SK-N-SH treated with all-trans-retinoic acid at 6 μM for 48 hours (cell line): ENCODE results near the gene ZDHHC4.

Experiments
- ATAC-seq: fragments of 200-7000 bp; cut with Tn5 transposase; 3 replicates; pipeline ENCODE4 v1.9.1; 2020; ENCODE audit warnings: mild to moderate bottlenecking, moderate library complexity
- BACH2 ChIP-seq: fragments of 250-450 bp; sonication (Bioruptor Pico); IDR thresholded peaks from 2 replicates; pipeline ENCODE4 v1.9.0; 2021; ENCODE audit warnings: mild to moderate bottlenecking, borderline replicate concordance
- ESRRG ChIP-seq: fragments of 250-450 bp; sonication (Bioruptor Pico); IDR thresholded peaks from 2 replicates; pipeline ENCODE4 v1.6.1; 2021; ENCODE audit warnings: mild to moderate bottlenecking
- OSR1 ChIP-seq: fragments of 250-450 bp; sonication (Bioruptor Pico); IDR thresholded peaks from 2 replicates; pipeline ENCODE4 v1.8.0; 2022; ENCODE audit warnings: moderate library complexity, mild to moderate bottlenecking, inconsistent platforms
- POU6F1 ChIP-seq: fragments of 250-450 bp; sonication (Bioruptor Pico); IDR thresholded peaks from 2 replicates; pipeline ENCODE4 v1.8.0; 2021; ENCODE audit warnings: low read depth, mild to moderate bottlenecking, moderate library complexity, borderline replicate concordance
- PPARA ChIP-seq: fragments of 250-450 bp; sonication (Bioruptor Pico); IDR thresholded peaks from 2 replicates; pipeline ENCODE4 v1.5.0; 2020; ENCODE audit warnings: mild to moderate bottlenecking, borderline replicate concordance
- RARB ChIP-seq: fragments of 250-450 bp; sonication (Bioruptor Pico); IDR thresholded peaks from 2 replicates; pipeline ENCODE4 v1.8.0; 2021; ENCODE audit warnings: mild to moderate bottlenecking, moderate library complexity
- TCF4 ChIP-seq: fragments of 250-450 bp; sonication (Bioruptor Pico); IDR thresholded peaks from 2 replicates; pipeline ENCODE4 v1.8.0; 2021; ENCODE audit warnings: mild to moderate bottlenecking, moderate library complexity, borderline replicate concordance
- ZFP3 ChIP-seq: fragments of 250-450 bp; sonication (Bioruptor Pico); IDR thresholded peaks from 2 replicates; pipeline ENCODE4 v1.5.0; 2020; ENCODE audit warnings: mild to moderate bottlenecking, moderate library complexity
- ZFP30 ChIP-seq: fragments of 450-650 bp; formaldehyde crosslinking; IDR thresholded peaks from 2 replicates; pipeline ENCODE4 v1.5.0; 2022; ENCODE audit warnings: mild to moderate bottlenecking, moderate library complexity
- ZNF70 ChIP-seq: fragments of 450-650 bp; formaldehyde crosslinking; IDR thresholded peaks from 2 replicates; pipeline ENCODE4 v1.5.0; 2020; ENCODE audit warnings: mild to moderate bottlenecking, moderate library complexity
- ZNF8 ChIP-seq: fragments of 450-650 bp; formaldehyde crosslinking; IDR thresholded peaks from 2 replicates; pipeline ENCODE4 v1.5.0; 2020; ENCODE audit warnings: mild to moderate bottlenecking, moderate library complexity
- TF ChIP-seq, protein P1 (sequence below): fragments of 250-450 bp; sonication (Bioruptor Pico); IDR thresholded peaks from 2 replicates; pipeline ENCODE4 v1.5.1; 2021; ENCODE audit warnings: mild to moderate bottlenecking, moderate library complexity
- TF ChIP-seq, protein P2 (sequence below): fragments of 250-450 bp; sonication (Bioruptor Pico); IDR thresholded peaks from 2 replicates; pipeline ENCODE4 v1.5.0; 2020; ENCODE audit warnings: mild to moderate bottlenecking, moderate library complexity

The ZDHHC4 gene

GRCh38 chr7:6613706-6614105 lies 36.5 kb downstream of the ZDHHC4 start (continued):
- TF ChIP-seq POU6F1 (no peak), PPARA (CRISPR knock-in tag) (no peak), TCF4 (CRISPR knock-in tag) (no peak), ZNF8 (no peak), RARB (no peak), ESRRG (CRISPR knock-in tag) (no peak), ZFP3 (CRISPR knock-in tag) (no peak), ZFP30 (CRISPR knock-in tag) (no peak), BACH2 (CRISPR knock-in tag) (no peak)
- TF ChIP-seq, protein P1, sequence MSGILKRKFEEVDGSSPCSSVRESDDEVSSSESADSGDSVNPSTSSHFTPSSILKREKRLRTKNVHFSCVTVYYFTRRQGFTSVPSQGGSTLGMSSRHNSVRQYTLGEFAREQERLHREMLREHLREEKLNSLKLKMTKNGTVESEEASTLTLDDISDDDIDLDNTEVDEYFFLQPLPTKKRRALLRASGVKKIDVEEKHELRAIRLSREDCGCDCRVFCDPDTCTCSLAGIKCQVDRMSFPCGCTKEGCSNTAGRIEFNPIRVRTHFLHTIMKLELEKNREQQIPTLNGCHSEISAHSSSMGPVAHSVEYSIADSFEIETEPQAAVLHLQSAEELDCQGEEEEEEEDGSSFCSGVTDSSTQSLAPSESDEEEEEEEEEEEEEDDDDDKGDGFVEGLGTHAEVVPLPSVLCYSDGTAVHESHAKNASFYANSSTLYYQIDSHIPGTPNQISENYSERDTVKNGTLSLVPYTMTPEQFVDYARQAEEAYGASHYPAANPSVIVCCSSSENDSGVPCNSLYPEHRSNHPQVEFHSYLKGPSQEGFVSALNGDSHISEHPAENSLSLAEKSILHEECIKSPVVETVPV (CRISPR knock-in tag), result no peak

- TF ChIP-seq, protein P2, sequence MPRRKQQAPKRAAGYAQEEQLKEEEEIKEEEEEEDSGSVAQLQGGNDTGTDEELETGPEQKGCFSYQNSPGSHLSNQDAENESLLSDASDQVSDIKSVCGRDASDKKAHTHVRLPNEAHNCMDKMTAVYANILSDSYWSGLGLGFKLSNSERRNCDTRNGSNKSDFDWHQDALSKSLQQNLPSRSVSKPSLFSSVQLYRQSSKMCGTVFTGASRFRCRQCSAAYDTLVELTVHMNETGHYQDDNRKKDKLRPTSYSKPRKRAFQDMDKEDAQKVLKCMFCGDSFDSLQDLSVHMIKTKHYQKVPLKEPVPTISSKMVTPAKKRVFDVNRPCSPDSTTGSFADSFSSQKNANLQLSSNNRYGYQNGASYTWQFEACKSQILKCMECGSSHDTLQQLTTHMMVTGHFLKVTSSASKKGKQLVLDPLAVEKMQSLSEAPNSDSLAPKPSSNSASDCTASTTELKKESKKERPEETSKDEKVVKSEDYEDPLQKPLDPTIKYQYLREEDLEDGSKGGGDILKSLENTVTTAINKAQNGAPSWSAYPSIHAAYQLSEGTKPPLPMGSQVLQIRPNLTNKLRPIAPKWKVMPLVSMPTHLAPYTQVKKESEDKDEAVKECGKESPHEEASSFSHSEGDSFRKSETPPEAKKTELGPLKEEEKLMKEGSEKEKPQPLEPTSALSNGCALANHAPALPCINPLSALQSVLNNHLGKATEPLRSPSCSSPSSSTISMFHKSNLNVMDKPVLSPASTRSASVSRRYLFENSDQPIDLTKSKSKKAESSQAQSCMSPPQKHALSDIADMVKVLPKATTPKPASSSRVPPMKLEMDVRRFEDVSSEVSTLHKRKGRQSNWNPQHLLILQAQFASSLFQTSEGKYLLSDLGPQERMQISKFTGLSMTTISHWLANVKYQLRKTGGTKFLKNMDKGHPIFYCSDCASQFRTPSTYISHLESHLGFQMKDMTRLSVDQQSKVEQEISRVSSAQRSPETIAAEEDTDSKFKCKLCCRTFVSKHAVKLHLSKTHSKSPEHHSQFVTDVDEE (CRISPR knock-in tag), result no peak
- ATAC-seq, result peak; percentile 55
Observed at GRCh38 chr7:6614953-6615722, 37.9 kb downstream of the ZDHHC4 start, which contains the start of gene ZNF853. TSS of gene ZNF853 (plus strand) at chr7:6615610. CDS start at chr7:6616175, 565 bp downstream.

DNA sequence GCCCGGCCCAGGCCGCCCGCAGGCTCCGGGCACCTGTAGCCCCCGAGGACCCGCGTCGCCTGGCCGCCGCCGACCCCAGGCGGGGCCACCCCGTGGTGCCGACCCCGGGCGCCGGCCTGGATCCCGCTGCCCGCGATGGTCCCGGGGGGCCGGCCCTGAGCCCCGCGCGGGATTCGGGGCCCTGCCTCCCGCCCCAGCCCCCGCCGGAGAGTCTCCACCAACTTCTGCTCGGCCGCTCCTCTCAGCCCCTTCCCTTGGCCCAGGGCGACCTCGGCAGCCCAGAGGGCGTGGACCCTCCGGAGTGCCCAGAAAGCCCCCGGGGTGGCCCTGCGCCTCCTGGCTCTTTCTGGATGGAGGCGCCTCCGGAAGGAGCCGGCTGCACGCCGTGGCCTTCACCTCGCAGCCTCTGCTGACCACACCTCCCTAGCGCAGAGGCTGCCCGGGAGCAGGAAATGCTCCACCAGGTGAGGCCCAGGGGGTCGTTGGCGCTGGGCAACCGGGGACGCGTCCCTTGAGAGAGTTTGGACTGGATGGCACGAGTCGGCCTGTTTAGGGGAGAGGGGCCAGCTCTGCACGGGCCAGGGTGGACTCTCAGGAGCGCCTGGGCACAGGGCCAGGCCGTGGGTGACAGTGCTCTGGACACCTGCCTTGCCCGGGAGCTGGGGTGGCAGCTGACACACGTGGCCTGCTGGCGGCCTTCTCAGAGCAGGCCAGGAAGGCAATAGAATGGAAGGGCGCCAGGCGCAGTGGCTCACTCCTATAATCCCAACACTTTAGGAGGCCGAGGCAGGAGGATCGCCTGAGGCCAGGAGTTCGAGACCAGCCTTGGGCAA lies 38.7 kb downstream of the ZDHHC4 start:
- peak; percentile 68 for ATAC-seq
- TF ChIP-seq, protein P1 (CRISPR knock-in tag), result no peak
- peak; percentile 90 for TF ChIP-seq ZFP3 (CRISPR knock-in tag)
- no peak for TF ChIP-seq TCF4 (CRISPR knock-in tag)
- no peak for TF ChIP-seq PPARA (CRISPR knock-in tag)

- TF ChIP-seq ZNF70 (CRISPR knock-in tag) (no peak), OSR1 (no peak), POU6F1 (no peak)
- TF ChIP-seq, protein P2 (CRISPR knock-in tag), result no peak
- ATAC-seq, result no peak
Observed at GRCh38 chr7:6616854-6617643, 39.8 kb downstream of the ZDHHC4 start.
